OCI-LY3 (cell line): Measurements from ENCODE around the gene ADGRB3.

Experiments used
- CTCF ChIP-seq: fragments of 200-600, 300-600 bp; sonication (generic); IDR thresholded peaks from 2 replicates; pipeline ENCODE4 v1.5.1; 2014; ENCODE audit warnings: antibody characterized with exemption, low read length, low read depth
- EZH2phosphoT487 ChIP-seq: fragments of 200-600 bp; shearing (Covaris generic); IDR thresholded peaks from 2 replicates; pipeline ENCODE4 v1.6.1; 2018; ENCODE audit warnings: antibody characterized with exemption, mixed run types, low read depth

GRCh38 chr6:69061066-69061465, 426.0 kb downstream of the ADGRB3 start:
- TF ChIP-seq CTCF = no peak
- TF ChIP-seq EZH2phosphoT487 = no peak
